ENCODE results near the gene SH3RF3.

Gene SH3RF3

GRCh38 chr2:109185338-109185737 is 56.3 kb downstream of the SH3RF3 start:
- TF ChIP-seq TAF1 (IDR thresholded peaks at IDR 0.05; ENCODE audit: borderline replicate concordance, insufficient read depth, low read length) = no peak
- no peak for TF ChIP-seq POLR2AphosphoS5 (IDR thresholded peaks at IDR 0.05; ENCODE audit: low read depth, low read length)
- TF ChIP-seq, protein P1, sequence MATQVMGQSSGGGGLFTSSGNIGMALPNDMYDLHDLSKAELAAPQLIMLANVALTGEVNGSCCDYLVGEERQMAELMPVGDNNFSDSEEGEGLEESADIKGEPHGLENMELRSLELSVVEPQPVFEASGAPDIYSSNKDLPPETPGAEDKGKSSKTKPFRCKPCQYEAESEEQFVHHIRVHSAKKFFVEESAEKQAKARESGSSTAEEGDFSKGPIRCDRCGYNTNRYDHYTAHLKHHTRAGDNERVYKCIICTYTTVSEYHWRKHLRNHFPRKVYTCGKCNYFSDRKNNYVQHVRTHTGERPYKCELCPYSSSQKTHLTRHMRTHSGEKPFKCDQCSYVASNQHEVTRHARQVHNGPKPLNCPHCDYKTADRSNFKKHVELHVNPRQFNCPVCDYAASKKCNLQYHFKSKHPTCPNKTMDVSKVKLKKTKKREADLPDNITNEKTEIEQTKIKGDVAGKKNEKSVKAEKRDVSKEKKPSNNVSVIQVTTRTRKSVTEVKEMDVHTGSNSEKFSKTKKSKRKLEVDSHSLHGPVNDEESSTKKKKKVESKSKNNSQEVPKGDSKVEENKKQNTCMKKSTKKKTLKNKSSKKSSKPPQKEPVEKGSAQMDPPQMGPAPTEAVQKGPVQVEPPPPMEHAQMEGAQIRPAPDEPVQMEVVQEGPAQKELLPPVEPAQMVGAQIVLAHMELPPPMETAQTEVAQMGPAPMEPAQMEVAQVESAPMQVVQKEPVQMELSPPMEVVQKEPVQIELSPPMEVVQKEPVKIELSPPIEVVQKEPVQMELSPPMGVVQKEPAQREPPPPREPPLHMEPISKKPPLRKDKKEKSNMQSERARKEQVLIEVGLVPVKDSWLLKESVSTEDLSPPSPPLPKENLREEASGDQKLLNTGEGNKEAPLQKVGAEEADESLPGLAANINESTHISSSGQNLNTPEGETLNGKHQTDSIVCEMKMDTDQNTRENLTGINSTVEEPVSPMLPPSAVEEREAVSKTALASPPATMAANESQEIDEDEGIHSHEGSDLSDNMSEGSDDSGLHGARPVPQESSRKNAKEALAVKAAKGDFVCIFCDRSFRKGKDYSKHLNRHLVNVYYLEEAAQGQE (IDR thresholded peaks at IDR 0.05; ENCODE audit: insufficient read depth in 1 of 2, low read depth in 2 of 2, low read length in 2 of 2) = no peak
- no peak for TF ChIP-seq SIN3A (IDR thresholded peaks at IDR 0.05; ENCODE audit: borderline replicate concordance, insufficient read depth, low read length)
- TF ChIP-seq FOXP2 (optimal IDR thresholded peaks at IDR 0.05; ENCODE audit: borderline replicate concordance, extremely low read depth, extremely low read length, insufficient read depth) = no peak

- TF ChIP-seq SIN3A (IDR thresholded peaks at IDR 0.05; ENCODE audit: borderline replicate concordance, insufficient read depth, low read length) (no peak), POLR2AphosphoS5 (IDR thresholded peaks at IDR 0.05; ENCODE audit: low read depth, low read length) (no peak), FOXP2 (optimal IDR thresholded peaks at IDR 0.05; ENCODE audit: borderline replicate concordance, extremely low read depth, extremely low read length, insufficient read depth) (no peak), TAF1 (IDR thresholded peaks at IDR 0.05; ENCODE audit: borderline replicate concordance, insufficient read depth, low read length) (no peak)
- TF ChIP-seq, protein P1 (IDR thresholded peaks at IDR 0.05; ENCODE audit: insufficient read depth in 1 of 2, low read depth in 2 of 2, low read length in 2 of 2) = no peak
Observed at GRCh38 chr2:109185821-109186570, 57.0 kb downstream of the SH3RF3 start.

GRCh38 chr2:109186656-109187250 is 57.7 kb downstream of the SH3RF3 start:
- TF ChIP-seq, protein P1 (IDR thresholded peaks at IDR 0.05; ENCODE audit: insufficient read depth in 1 of 2, low read depth in 2 of 2, low read length in 2 of 2) = no peak
- TF ChIP-seq SIN3A (IDR thresholded peaks at IDR 0.05; ENCODE audit: borderline replicate concordance, insufficient read depth, low read length) (no peak), FOXP2 (optimal IDR thresholded peaks at IDR 0.05; ENCODE audit: borderline replicate concordance, extremely low read depth, extremely low read length, insufficient read depth) (no peak), TAF1 (IDR thresholded peaks at IDR 0.05; ENCODE audit: borderline replicate concordance, insufficient read depth, low read length) (no peak), POLR2AphosphoS5 (IDR thresholded peaks at IDR 0.05; ENCODE audit: low read depth, low read length) (no peak)

DNA sequence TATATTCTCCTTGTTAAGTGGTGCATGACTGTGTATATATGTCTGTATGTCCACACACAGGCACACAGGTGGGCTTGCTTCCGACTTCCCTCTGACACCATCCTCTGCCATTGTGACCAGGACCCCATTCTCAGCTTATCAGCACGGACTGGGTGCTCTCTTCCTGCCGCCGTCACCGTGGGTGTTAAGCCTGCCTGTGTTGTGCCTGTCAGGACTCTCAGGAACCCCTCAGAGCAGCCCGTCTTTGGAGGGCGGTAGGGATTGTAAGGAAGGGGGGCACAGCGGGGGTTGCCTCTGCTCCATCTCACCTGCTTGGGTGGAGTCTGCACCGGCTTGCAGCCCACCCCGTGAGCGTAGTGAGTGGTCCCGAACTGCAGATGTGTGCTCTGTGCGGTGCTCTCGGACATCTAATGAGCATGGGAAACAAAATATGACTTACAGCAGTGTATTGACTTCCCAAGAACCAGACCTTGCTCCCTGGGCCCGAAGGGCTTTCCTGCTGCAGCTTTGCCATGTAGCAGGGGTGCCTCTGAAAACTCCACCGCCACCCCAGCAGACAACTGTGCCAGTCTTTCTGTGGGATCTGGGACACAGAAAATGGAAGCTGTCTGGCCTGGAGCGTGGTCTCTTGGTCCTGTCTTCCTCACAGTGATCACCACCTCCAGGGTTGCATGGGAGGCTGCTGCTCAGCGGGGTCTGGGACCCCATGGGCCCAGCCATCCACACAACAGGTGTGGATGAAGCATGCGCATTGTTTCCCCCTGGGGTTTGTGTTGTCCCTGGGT is 58.9 kb downstream of the SH3RF3 start:
- TF ChIP-seq TAF1 (IDR thresholded peaks at IDR 0.05; ENCODE audit: borderline replicate concordance, insufficient read depth, low read length) = no peak
- TF ChIP-seq, protein P1 (IDR thresholded peaks at IDR 0.05; ENCODE audit: insufficient read depth in 1 of 2, low read depth in 2 of 2, low read length in 2 of 2) = no peak
- no peak for TF ChIP-seq FOXP2 (optimal IDR thresholded peaks at IDR 0.05; ENCODE audit: borderline replicate concordance, extremely low read depth, extremely low read length, insufficient read depth)
- no peak for TF ChIP-seq POLR2AphosphoS5 (IDR thresholded peaks at IDR 0.05; ENCODE audit: low read depth, low read length)
- no peak for TF ChIP-seq SIN3A (IDR thresholded peaks at IDR 0.05; ENCODE audit: borderline replicate concordance, insufficient read depth, low read length)
